GM21737 (cell line): ENCODE measurements around the gene ALK.

ENCODE experiments used
- ATAC-seq: cut with Tn5 transposase; IDR thresholded peaks from one replicate; pipeline ENCODE4 v1.9.1; 2021; ENCODE audit warnings: mild to moderate bottlenecking, moderate library complexity; ENCODE audit not compliant: unreplicated experiment

Gene ALK

DNA sequence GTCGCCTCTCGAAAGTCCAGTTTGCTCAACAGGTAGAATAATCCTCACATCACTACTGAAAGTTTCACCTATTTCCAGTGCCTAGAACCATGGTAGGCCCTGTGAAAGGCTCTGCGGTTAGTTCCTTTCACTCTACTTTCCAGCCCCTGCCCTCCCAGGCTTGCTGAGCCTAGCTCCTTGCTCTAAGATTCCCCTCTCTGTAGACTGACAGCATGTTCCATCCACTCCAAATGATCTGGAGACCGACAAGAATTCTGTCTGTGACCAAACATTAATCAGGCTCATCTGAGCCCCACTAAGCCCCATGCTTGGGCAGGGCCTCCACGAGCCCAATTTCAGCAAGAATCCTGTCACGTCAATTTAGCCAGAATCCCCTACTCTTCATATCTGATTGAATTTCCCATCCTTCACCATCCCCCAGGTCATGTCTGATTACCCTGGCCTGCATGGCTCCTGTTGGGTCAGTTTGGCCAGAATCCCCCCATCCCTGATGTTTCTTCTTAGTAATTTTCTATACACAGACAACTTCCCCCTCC lies 307.0 kb downstream of the ALK start:
- no peak for ATAC-seq

DNA sequence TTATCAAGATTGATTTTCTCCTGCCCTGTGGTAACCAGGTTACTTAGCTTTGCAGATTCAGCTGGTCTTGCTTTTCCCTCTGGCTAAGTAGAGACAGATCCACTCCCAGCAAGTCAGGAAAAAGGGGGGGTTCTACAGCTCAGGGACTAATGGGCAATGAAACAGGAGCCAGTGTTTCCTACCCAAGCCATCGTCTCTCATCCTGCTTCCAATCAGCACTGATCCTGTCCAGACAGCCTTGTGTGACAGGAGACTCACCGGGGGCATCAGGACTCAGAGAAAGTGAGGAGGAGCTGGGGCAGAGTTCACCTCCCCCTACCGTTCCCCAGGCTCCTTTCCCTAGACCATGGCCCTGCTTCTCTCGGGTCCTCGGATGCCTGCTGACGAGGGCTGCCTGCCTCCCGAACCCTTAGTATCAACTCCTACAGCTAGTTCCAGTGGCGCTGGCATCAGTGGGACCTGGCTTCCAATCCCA lies 307.6 kb downstream of the ALK start:
- no peak for ATAC-seq

DNA sequence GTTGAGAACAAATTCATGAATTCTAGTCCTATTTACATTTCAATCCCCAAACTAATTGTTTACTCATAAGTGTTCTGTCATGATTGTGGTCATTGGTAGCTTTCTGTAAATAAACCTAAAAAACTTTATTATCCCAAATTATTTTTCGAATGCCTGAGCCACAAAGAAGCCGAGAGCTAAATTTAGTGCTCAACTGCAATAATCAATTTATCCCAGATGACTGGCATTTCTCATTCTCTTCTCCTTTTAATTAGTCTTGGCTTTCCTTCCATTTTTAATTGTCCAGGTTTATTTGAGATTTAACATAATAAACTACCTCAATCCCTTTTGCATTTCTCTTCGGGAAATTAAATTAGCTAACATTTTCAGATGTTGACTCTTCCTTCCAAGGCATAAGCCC lies 308.3 kb downstream of the ALK start:
- ATAC-seq, result no peak

DNA sequence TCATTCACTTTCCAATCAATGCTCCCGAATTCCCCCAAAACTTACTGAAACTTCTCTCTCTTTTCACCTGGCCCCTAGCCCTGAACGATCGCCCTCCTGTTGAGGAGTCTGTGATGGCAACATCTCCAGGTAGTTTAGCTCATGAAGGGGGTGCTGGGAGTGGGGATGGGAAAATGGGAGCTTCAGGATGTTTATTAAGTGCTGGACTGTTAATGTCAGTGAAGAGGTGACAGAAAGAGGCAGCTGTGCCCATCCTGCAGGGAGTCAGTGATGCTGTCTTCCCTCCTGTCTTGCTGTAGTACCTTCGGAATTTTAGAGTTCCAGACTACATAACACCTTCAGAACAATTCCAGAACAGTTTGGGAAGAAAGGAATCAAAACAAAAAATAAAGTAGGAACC lies 308.8 kb downstream of the ALK start:
- ATAC-seq, result no peak

DNA sequence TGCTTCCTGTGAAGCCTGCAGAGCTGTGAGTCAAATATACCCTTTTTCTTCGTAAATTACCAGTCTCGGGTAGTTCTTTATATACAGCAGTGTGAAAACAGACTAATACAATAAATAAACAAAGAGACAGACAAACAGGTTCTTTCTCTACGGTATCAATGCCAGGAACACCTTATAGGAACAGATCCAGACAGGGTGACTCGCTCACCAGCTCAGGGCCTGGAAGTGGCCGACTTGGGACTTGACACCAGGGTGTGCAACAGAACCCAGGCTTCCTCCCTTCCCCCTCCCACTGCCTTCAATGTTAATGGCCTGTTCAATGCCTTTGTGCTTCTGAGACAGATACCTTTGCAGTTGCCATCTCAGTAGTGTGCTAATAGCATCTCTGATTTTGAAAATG lies 309.5 kb downstream of the ALK start:
- ATAC-seq, result no peak

DNA sequence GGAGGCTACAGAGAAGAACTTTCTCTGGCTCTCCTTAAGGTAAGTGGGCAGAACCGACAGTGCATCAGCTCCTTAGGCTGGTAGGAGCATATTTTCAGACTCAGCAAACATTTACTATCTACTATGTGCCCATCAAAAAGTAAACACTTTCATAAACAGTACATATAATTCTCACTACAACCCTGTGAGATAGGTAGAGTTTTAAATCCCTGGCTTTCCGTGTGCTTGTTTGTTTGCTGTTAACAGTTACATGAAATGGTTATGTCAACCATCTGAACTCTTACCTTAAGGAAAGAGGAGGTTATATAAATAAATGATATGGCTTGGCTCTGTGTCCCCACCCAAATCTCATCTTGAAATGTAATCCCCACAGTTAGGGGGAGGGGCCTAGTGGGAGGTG lies 310.1 kb downstream of the ALK start:
- no peak for ATAC-seq

DNA sequence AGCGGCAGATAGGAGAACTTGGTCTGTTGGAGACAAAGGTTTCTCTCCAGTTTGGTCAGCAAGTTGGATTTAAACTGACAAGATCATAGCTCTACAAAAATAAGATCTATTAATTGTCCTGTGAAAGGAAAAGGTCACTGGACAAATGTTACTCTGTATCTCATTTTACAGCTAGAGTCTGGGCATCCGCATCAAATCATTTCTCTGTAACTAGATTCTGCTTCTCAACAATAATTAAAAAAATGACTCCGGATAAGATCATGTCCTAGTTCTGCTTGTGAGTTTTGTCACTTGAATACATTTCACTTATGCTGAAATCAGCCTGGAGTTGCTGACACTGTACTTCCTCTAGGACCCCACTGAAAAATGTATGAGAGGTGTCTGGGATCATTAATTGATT lies 310.8 kb downstream of the ALK start:
- ATAC-seq, result no peak

DNA sequence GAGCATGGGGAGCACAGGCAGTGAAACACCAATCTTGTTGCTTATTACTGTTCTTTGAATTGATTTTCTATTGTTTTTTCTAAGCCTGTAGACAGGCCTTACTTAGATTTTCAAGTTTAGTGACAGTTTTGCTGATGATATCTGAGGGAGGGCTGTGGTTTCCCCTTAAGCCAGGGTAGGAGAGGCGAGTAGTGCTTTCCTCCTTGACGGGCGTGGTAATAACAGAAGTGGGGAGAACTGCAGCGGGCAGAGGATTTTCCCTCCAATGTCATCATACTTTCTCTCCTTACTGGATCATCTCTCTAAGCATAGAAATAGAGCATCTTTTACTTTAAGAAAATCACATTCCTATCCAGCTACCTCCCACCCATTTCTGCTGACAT lies 314.4 kb downstream of the ALK start:
- ATAC-seq, result no peak

DNA sequence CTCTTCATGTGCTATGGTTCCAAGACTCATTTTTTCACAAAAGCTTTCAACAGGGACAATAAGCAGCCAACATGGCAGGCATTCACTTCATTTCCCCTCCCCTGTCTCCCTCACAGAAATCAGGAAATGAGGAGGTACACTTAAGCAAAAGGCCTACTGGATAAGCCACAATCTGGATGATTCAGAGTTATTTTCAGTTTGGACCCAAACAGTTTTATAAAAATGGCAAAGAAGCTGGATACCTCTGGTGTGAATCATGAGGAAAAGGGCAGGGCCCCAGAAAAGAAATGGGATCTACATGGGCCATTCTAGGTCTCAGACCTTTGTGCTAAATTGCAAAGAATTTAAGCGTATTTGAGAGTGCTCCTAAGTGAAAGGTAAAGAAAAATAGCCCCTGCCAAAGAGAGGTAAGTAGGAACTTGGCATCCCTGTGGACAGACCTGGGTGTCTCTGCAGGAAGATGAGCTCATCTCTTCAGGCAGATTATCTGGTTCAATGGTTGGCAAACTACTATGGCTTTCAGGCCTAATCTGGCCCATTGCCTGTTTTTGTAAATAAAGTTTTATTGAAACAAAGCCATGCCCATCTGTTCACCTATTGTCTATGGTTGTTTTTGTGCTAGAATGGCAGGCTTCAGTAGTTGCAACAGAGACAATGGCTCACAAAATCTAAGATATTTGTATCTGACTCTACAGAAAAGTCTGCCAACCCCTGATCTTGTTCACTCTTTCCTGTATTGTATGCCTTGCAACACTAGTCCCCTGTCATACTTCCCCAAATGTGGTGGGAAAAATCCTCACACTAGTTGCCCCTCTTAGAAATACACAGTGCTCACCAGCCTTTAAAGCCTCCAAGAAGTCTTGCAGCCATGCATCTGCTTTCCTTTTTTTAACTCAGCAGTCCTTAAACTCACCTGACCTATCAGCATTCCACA lies 315.0 kb downstream of the ALK start:
- no peak for ATAC-seq

DNA sequence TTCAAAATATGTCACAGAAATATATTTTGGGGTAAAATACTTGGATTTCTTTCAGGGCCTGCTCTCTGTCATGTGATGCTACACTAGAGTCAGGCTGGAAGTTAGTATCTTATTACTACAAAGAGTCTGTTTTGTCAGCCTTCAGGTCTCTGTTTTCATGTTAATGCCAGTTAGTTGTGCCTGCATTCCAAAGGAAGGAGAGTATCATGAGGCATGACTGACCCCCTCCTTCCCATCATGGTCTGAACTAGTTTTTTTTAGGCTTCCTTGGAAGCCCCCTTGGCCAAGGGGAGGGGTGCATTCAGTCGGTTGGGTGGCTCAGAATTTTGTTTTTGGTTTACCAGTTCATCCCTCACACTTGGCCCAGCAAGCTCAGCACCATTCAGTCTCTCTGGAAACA lies 318.0 kb downstream of the ALK start:
- no peak for ATAC-seq

DNA sequence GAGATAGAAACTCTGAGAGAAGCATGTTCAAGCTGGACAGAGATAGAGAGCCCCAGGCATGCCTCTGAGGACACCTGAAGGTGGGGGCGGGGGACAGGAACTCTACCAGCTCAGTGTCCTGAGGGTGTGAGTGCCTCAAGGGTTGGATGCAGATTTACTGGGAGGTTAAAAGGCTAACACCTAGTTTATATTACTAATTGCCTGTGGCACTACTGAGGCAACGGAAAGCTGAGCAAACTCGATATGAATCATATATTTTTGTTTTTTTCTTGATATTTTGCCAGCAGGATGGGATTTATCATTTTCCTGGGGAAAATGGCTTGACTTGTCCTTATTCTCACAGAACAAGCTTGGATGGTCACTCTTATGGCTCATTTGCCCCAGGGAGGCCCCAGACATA lies 319.5 kb downstream of the ALK start:
- ATAC-seq, result no peak

DNA sequence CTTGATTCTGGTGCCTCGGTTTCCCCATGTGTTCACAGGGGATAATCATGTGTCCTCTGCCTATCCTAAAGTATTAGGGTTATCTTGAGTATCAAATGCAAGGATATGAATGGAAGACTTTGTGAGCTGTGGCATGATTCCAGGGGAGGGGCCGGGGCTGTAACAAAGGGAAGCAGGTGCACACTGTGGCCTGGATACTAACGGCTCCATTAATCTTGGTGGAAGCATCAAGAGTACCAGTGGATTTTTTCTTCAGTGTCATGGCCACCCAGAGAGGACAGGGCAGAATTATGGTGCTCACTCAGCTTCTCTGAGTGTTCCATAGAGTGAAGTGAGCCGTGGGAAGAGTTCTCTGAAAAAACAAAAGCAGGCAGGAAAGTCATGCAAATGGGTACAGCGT lies 320.1 kb downstream of the ALK start:
- no peak for ATAC-seq

DNA sequence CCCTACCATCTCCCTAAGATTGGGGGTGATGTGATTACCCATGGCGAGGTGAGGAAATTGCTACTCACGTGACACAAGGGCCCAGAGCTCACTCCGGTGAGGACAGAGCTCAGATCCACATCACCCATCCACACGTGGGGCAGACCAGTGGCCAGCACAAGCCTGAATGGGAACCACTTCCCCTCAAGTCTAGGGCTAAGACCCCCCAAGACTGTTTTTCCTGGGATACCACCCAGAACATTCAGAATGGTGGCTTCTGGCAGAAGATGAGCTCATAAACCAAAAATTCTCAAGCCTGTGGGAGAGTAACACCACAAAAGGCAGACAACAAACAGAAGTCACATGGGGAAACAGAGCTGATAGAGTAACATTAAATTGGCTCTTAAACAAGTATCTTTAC lies 321.4 kb downstream of the ALK start:
- no peak for ATAC-seq

DNA sequence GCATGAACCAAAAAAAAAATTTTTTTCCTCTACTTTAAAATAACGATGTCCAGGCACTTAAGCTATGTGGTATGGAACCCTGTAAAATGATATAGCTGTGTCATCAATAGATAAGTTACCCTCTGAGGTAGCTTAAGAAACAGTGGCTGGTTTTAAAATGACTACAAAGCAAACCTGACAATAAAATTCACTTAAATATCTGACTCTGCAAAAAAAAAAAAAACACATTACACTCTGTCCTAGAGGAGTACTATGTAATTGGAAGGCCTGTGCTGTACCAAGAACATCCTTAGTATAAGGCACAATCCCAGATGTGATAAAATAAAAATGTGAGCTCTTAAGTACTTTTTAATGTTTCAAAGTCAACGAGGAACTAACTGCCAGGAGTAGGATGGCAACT lies 322.4 kb downstream of the ALK start:
- no peak for ATAC-seq

DNA sequence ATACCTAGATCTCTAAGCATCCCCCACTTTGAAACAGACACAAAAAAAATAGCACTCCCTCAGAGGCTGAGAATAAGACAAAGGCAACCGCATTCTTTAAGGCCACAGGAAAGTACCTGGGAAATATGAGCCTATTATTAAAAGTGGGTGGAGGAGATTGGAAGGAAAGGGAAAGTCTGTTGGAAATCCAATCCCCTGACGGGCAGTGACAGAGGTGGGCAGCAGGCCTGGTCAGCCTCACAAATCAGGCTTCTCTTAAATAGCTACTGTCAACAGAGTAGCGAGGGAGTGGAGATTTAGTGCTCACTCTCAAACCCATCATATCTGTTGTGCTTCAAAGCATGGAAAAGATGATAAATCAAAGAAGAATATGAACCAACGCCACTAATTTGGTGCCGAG lies 324.4 kb downstream of the ALK start:
- no peak for ATAC-seq

DNA sequence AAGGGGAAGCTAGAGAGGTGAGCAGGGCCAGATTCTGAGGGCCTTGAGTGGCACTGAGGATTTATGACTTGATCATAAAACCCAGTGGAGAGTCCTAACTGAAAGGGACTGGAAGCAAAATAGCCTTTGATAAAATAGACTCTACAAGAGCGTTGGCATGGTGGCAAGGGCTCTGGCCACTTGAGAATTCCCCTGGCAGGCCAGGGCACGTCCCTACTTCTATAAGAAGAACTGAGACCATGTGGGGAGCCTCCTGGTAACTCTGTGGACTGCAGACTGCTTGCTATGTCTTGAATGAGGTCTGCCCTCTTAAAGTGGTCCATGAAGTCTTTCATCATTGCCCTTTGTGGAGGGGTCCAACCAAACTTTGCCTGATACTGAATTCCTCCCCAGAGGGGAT lies 324.8 kb downstream of the ALK start:
- ATAC-seq, result no peak

DNA sequence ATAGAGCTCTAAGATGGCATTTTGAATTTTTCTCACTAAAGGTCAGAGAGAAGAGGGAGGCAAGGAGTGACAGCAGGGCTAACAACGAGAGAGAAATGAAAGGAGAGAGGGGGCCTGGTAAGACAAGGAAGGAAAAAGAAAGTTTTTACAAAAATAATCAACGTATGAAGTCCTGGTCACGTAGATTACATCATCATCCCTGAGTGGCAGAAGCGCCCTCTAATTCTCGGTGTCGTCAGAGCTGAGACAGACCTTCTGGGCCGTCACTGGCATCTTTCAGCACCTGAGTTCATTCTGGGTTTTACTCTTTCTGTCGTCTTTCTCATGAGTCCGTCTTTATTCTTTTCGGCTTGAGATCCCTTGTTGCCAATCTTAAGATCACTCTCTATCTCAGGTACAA lies 329.8 kb downstream of the ALK start:
- ATAC-seq, result no peak

DNA sequence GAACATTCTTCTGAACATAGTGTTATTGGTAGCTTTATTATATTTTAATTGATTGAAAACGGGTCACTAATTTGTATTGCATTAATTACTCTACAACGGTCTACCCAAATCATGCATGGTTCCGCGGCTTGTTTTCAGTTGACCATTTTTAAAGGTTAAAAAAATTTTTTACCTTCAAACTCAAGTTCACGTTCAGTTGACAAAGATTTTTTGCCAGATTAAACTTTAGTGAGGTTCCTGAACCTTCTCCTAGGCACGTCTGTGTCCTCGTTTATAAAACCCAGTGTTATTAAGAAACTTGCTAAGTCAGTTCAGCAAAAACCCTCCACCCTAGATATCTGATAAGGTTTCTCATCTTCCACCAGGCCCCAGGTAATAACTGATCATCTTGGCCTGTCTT lies 331.2 kb downstream of the ALK start:
- no peak for ATAC-seq

DNA sequence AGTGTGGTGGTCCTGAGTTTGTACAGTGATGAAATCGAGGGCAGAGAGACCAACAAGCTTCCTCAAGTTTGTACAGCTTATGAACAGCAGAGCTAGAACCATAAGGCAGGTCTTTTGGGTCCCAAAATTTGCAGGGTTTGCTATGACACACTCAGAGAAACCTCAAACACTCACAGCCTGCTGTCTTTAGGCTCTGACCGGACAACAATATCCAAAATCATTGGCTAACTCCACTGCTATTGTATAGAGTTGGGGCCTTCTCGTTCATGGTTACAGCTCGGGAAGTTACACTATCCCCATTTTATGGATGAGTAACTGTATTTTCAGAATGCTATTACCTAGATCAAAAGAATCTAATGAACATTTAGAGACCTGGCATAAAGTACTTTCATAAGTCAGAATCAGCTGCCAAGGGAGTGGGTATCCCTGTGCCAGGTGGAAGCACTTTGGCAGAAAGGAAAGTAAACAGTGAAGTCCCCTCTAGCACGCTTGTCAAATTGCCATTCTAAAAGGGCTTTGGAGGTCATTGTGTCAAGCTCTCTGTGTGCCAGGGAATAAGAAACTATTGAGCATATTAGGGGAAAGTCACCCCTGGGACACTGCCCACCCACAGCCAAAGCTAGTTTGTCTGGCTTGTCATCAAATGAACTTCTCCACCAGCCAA lies 331.8 kb downstream of the ALK start:
- ATAC-seq, result no peak

DNA sequence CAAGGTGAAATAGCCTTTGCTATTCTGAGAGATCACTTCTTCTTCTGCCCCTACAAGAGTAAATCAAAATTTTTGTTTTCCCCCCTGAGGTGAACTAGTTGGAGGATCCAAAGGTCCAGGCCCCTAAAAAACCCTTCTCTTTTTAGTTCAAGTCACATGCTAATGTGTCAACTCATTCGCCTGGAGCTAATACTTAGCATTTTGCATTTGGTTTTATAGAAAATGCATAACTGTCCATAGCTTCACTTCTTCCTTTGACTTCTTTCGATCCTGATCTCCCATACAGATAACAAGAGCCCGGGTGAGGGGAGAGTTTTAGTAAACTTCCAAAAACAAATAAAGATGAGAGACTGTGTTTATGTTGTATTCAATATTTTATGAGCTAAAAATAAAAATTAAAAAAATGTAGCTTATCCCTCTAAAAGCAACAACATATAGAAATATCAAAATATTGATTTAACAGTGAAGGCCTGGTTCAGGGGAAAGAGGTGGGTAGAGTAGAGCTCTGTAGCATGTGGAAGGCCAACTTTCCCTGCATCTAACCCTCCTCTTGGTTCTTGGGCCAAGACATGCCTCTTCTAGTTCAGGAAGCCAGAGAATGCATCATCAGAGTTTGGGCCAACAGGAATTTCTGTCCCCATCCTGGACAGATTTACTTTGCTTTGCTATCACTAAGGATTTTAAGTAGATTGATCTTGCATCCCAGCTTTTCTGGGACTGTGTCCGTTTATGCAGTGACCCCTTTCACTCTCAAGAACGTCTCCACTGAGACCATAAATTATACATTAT lies 333.8 kb downstream of the ALK start:
- no peak for ATAC-seq

DNA sequence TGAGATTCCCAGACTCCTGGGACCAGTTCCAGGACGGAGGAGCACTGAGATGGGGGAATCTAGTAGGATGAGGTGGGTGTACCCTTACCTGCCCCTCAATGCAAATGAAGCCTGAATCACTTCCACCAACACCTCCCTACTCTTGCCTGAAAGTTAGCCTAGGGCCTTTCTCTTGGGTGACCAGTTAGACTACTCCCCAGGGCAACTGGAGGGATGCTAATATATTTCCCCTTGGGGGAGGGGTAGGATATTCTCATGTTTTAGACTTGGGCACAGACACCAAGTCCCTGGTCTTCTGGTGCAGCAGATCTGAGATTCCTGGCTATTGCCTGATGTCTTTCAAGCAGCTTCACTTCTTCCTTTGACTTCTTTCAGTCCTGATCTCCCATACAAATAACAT lies 334.5 kb downstream of the ALK start:
- ATAC-seq, result no peak
